Neural progenitor cell (in vitro differentiated cells): ENCODE results near the gene RREB1. TPM values are rescaled to one million over a fixed set of nuclear protein-coding genes. Genes with fewer than 3 reads are reported as not detected.

Experiments
- DNase-seq: peaks from one replicate; pipeline ENCODE4 v3.0.0-alpha.2; 2016; ENCODE audit warnings: low spot score
- H2AFZ ChIP-seq: fragments of 200-600 bp; sonication (generic); replicated peaks from 2 replicates; pipeline ENCODE4 v1.6.1; 2016; ENCODE audit warnings: antibody characterized with exemption
- H3F3A ChIP-seq: fragments of 200-600 bp; sonication (generic); 2 replicates; pipeline ENCODE4 v1.6.1; 2016; ENCODE audit warnings: antibody characterized with exemption, low read depth
- H3K27ac ChIP-seq: fragments of 200-600 bp; sonication (generic); 2 replicates; pipeline ENCODE4 v1.5.1; 2016; ENCODE audit warnings: mild to moderate bottlenecking
- H3K27me3 ChIP-seq: fragments of 200-600 bp; sonication (generic); 2 replicates; pipeline ENCODE4 v1.6.1; 2016; ENCODE audit warnings: mild to moderate bottlenecking, moderate library complexity
- H3K36me3 ChIP-seq: fragments of 200-600 bp; sonication (generic); 2 replicates; pipeline ENCODE4 v1.5.1; 2016
- H3K4me1 ChIP-seq: fragments of 200-600 bp; sonication (generic); 2 replicates; pipeline ENCODE4 v1.6.1; 2016; ENCODE audit warnings: mixed run types
- H3K4me2 ChIP-seq: fragments of 200-600 bp; sonication (generic); 2 replicates; pipeline ENCODE4 v1.6.1; 2016
- H3K4me3 ChIP-seq: fragments of 200-600 bp; sonication (generic); 2 replicates; pipeline ENCODE4 v1.5.1; 2016
- H3K79me2 ChIP-seq: fragments of 200-600 bp; sonication (generic); 2 replicates; pipeline ENCODE4 v1.6.1; 2016; ENCODE audit warnings: low read depth
- H3K9ac ChIP-seq: fragments of 200-600 bp; sonication (generic); 2 replicates; pipeline ENCODE4 v1.6.1; 2016
- H3K9me3 ChIP-seq: fragments of 200-600 bp; sonication (generic); 2 replicates; pipeline ENCODE4 v1.5.1; 2016; ENCODE audit warnings: low read depth
- H4K20me1 ChIP-seq: fragments of 200-600 bp; sonication (generic); 2 replicates; pipeline ENCODE4 v1.6.1; 2016; ENCODE audit warnings: low read depth
- H3K27ac Mint-ChIP-seq: 3 replicates; pipeline ENCODE4 v1.8.0; 2021; ENCODE audit warnings: mixed read lengths
- H3K27me3 Mint-ChIP-seq: 2 replicates; pipeline ENCODE4 v1.8.0; 2022; ENCODE audit warnings: low read depth, mild to moderate bottlenecking, inconsistent platforms, moderate library complexity, mixed read lengths; ENCODE audit not compliant: insufficient read depth
- H3K36me3 Mint-ChIP-seq: 3 replicates; pipeline ENCODE4 v1.8.0; 2021; ENCODE audit warnings: mixed read lengths
- H3K4me1 Mint-ChIP-seq: 3 replicates; pipeline ENCODE4 v1.8.0; 2021; ENCODE audit warnings: mixed read lengths
- H3K4me3 Mint-ChIP-seq: 3 replicates; pipeline ENCODE4 v1.8.0; 2021; ENCODE audit warnings: mild to moderate bottlenecking, moderate library complexity, mixed read lengths
- H3K9me3 Mint-ChIP-seq: 3 replicates; pipeline ENCODE4 v1.8.0; 2020; ENCODE audit warnings: mixed read lengths
- EZH2 ChIP-seq: fragments of 200-600 bp; sonication (generic); IDR thresholded peaks from 2 replicates; pipeline ENCODE4 v1.6.1; 2017; ENCODE audit warnings: antibody characterized with exemption, mild to moderate bottlenecking, moderate library complexity
- EZH2phosphoT487 ChIP-seq: fragments of 200-600 bp; sonication (generic); IDR thresholded peaks from 2 replicates; pipeline ENCODE4 v1.6.1; 2017; ENCODE audit warnings: antibody characterized with exemption
- total RNA-seq: library from RNA; depleted of rRNA; stranded (reverse); fragments of >200 nt; gene quantifications from 2 replicates; pipeline ENCODE4 v1.2.3, GENCODE V29; 2015; ENCODE audit warnings: low replicate concordance
- TF ChIP-seq, protein P1 (sequence below): fragments of 200-600 bp; sonication (generic); IDR thresholded peaks from 2 replicates; pipeline ENCODE4 v1.5.1; 2017; ENCODE audit warnings: antibody characterized with exemption, mild to moderate bottlenecking

RREB1 gene
- total RNA-seq, 1 donor from 2014 or later, result 12.1 TPM

DNA sequence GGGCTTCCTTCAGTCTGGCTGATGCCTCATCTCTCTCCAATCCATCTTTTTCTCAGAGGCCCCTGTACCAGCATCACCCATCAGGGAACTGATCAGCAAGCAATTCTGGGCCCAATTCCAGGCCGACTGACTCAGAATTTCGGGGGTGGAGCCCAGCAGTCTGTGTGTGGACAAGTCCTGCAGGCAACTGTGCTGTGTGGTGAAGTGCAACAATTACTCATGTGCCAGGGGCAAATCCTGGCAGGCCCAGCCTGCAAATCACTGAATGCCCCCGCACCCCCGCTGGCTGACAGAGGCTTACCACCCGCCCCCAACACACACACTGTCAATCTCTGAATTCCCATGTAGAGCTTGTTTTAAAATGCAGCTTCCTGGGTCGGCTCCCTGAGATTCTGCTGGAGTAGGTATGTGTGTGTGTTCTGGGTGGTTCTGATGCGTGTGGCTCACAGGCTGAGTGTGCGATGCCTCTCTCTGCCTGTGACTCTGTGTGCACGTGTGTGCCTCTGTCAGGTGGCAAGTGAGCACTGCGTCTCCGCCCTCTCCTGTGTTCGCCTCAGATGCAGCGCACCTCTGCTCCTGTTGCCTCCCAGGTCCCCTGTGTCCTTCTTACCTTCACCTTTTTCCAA lies 159.8 kb downstream of the RREB1 start:
- no peaks in the 10 kb centered on the region for H3K36me3 ChIP-seq
- H3K27me3 ChIP-seq, result no peaks in the 10 kb centered on the region
- H3K4me3 ChIP-seq, result no peak overlapping the region
- H3K36me3 Mint-ChIP-seq, result no peaks in the 10 kb centered on the region
- H3K4me3 Mint-ChIP-seq, result no peak overlapping the region
- TF ChIP-seq EZH2phosphoT487, result no peak
- H3K9me3 Mint-ChIP-seq, result peaks cover 8% of the 10 kb centered on the region
- H3K4me2 ChIP-seq, result no peak overlapping the region
- no peak overlapping the region for H2AFZ ChIP-seq
- no peaks in the 10 kb centered on the region for H3K79me2 ChIP-seq
- H4K20me1 ChIP-seq, result no peaks in the 10 kb centered on the region
- no peaks in the 10 kb centered on the region for H3K4me1 ChIP-seq
- H3K9ac ChIP-seq, result no peak overlapping the region
- no peaks in the 10 kb centered on the region for H3K9me3 ChIP-seq
- DNase-seq, result no peak
- H3K27ac ChIP-seq, result no peak overlapping the region
- no peaks in the 10 kb centered on the region for H3F3A ChIP-seq
- H3K27ac Mint-ChIP-seq, result no peak overlapping the region
- peaks cover 8% of the 10 kb centered on the region for H3K4me1 Mint-ChIP-seq
- peaks cover 4% of the 10 kb centered on the region for H3K27me3 Mint-ChIP-seq

DNA sequence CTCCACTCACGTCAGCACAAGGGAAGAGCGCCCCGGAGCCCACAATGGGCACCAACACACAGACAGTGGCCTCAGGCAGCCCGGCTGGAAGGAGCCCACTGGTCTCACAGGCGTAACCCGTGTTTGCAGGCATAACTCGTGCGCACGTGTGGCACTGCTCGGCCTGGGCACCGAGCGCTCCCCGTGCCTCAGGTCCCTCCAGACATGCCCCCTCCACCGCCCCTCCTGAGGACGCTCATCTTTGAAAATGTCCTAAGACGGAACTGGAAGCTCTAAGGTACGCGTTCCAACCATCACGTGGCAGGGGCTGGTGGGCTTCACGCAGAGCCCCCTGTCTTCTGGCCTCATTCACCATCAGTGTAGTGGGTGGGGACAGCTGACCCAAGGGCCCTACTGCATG lies 160.6 kb downstream of the RREB1 start:
- no peaks in the 10 kb centered on the region for H3K36me3 Mint-ChIP-seq
- H4K20me1 ChIP-seq, result no peaks in the 10 kb centered on the region
- H3K4me3 Mint-ChIP-seq, result no peak overlapping the region
- no peaks in the 10 kb centered on the region for H3K27me3 ChIP-seq
- no peaks in the 10 kb centered on the region for H3K4me1 ChIP-seq
- no peak overlapping the region for H3K27ac Mint-ChIP-seq
- no peak overlapping the region for H3K4me2 ChIP-seq
- TF ChIP-seq EZH2phosphoT487, result no peak
- TF ChIP-seq, protein P1, sequence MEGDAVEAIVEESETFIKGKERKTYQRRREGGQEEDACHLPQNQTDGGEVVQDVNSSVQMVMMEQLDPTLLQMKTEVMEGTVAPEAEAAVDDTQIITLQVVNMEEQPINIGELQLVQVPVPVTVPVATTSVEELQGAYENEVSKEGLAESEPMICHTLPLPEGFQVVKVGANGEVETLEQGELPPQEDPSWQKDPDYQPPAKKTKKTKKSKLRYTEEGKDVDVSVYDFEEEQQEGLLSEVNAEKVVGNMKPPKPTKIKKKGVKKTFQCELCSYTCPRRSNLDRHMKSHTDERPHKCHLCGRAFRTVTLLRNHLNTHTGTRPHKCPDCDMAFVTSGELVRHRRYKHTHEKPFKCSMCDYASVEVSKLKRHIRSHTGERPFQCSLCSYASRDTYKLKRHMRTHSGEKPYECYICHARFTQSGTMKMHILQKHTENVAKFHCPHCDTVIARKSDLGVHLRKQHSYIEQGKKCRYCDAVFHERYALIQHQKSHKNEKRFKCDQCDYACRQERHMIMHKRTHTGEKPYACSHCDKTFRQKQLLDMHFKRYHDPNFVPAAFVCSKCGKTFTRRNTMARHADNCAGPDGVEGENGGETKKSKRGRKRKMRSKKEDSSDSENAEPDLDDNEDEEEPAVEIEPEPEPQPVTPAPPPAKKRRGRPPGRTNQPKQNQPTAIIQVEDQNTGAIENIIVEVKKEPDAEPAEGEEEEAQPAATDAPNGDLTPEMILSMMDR, result no peak
- no peak for TF ChIP-seq EZH2
- no peak overlapping the region for H3K9ac ChIP-seq
- H3K4me3 ChIP-seq, result no peak overlapping the region
- H3K27me3 Mint-ChIP-seq, result peaks cover 4% of the 10 kb centered on the region
- no peaks in the 10 kb centered on the region for H3K36me3 ChIP-seq
- peaks cover 8% of the 10 kb centered on the region for H3K4me1 Mint-ChIP-seq
- H3F3A ChIP-seq, result no peaks in the 10 kb centered on the region
- DNase-seq, result no peak
- no peaks in the 10 kb centered on the region for H3K9me3 ChIP-seq
- H2AFZ ChIP-seq, result no peak overlapping the region
- peaks cover 8% of the 10 kb centered on the region for H3K9me3 Mint-ChIP-seq
- no peak overlapping the region for H3K27ac ChIP-seq
- no peaks in the 10 kb centered on the region for H3K79me2 ChIP-seq

DNA sequence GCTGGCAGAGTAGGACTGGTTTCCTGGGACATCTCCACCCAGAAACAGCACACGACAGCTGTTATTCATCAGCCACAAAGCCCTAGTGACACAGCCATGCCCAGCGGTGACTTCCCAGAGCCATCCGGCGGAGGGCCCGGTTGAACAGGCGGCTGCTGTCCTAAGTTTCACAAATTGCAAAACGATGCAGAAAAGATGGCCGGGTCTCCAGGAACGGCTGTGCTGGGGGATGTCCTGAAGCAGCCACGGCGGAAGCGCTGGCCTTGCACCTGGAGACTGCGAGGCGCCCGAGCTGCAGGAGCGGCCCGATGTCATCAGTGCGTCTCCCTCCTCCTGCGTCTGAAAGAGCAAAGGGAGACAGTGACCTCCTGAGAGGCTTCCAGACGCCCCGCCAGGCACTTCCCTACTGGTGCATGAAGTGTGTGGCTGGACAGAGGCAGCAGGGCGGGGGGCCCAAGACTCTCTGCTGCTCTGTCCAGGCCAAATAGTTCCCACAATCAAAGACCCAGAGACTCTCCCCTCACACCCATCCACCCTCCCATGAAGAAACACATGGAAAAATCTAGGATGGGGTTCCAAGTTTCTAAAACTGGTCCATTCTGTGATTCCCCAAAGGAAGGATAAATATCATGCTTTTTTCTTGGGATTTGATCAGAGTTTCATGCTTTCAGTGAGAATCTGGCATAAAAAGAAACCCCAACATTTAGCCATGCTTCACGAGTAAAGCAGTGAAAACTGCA lies 161.2 kb downstream of the RREB1 start:
- no peak overlapping the region for H3K27ac ChIP-seq
- no peaks in the 10 kb centered on the region for H3K4me1 ChIP-seq
- no peaks in the 10 kb centered on the region for H3K36me3 ChIP-seq
- H2AFZ ChIP-seq, result no peak overlapping the region
- DNase-seq, result no peak
- no peak overlapping the region for H3K4me3 ChIP-seq
- H4K20me1 ChIP-seq, result no peaks in the 10 kb centered on the region
- H3K4me2 ChIP-seq, result no peak overlapping the region
- TF ChIP-seq, protein P1, result no peak
- TF ChIP-seq EZH2 (no peak), EZH2phosphoT487 (no peak)
- H3F3A ChIP-seq, result no peaks in the 10 kb centered on the region
- peaks cover 8% of the 10 kb centered on the region for H3K4me1 Mint-ChIP-seq
- no peak overlapping the region for H3K27ac Mint-ChIP-seq
- H3K79me2 ChIP-seq, result no peaks in the 10 kb centered on the region
- H3K4me3 Mint-ChIP-seq, result no peak overlapping the region
- H3K27me3 Mint-ChIP-seq, result peaks cover 4% of the 10 kb centered on the region
- H3K36me3 Mint-ChIP-seq, result no peaks in the 10 kb centered on the region
- H3K9ac ChIP-seq, result no peak overlapping the region
- H3K9me3 ChIP-seq, result no peaks in the 10 kb centered on the region
- H3K27me3 ChIP-seq, result no peaks in the 10 kb centered on the region
- peaks cover 8% of the 10 kb centered on the region for H3K9me3 Mint-ChIP-seq

DNA sequence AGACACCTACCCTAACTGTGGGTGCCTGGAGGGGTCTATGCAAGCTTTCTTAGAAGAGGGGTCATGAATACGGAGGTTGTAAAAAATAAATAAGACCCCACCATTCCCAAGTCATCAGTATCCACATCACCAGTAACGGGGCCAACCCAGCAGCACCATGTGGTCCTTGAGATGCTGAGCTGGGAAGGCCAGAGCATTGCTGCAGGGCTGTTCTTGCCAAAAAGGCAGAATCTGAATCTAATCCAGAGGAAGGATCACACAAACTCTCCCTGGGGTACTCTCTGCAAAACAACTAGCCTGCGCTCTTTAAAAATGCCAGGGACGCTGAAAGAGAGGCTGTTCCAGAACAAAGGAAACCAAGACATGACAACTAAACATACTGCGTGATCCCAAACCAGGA lies 162.1 kb downstream of the RREB1 start:
- H3K4me2 ChIP-seq, result no peak overlapping the region
- no peaks in the 10 kb centered on the region for H3K27me3 ChIP-seq
- H4K20me1 ChIP-seq, result no peaks in the 10 kb centered on the region
- H3K27ac ChIP-seq, result no peak overlapping the region
- no peaks in the 10 kb centered on the region for H3K4me1 ChIP-seq
- no peaks in the 10 kb centered on the region for H3K9me3 ChIP-seq
- H3K4me3 Mint-ChIP-seq, result no peak overlapping the region
- H3K4me3 ChIP-seq, result no peak overlapping the region
- no peak overlapping the region for H3K9ac ChIP-seq
- TF ChIP-seq EZH2phosphoT487, result no peak
- TF ChIP-seq EZH2, result no peak
- TF ChIP-seq, protein P1, result no peak
- H3K36me3 ChIP-seq, result no peaks in the 10 kb centered on the region
- peaks cover 8% of the 10 kb centered on the region for H3K9me3 Mint-ChIP-seq
- DNase-seq, result no peak
- H3K36me3 Mint-ChIP-seq, result no peaks in the 10 kb centered on the region
- peaks cover 6% of the 10 kb centered on the region for H3K27me3 Mint-ChIP-seq
- H3K27ac Mint-ChIP-seq, result no peak overlapping the region
- H3F3A ChIP-seq, result no peaks in the 10 kb centered on the region
- peaks cover 8% of the 10 kb centered on the region for H3K4me1 Mint-ChIP-seq
- no peaks in the 10 kb centered on the region for H3K79me2 ChIP-seq
- H2AFZ ChIP-seq, result no peak overlapping the region
